Mesendoderm (in vitro differentiated cells): ENCODE results near the gene ARHGAP10.

Source experiments
- DNase-seq: peaks from one replicate; pipeline ENCODE4 v3.0.0; 2013
- H2AK5ac ChIP-seq: 2 replicates; pipeline ENCODE4 v1.6.1; 2013; ENCODE audit warnings: low read length, inconsistent platforms
- H2BK120ac ChIP-seq: 2 replicates; pipeline ENCODE4 v1.6.1; 2013; ENCODE audit warnings: low read depth, mild to moderate bottlenecking, low read length, moderate library complexity, mixed read lengths
- H2BK15ac ChIP-seq: replicated peaks from 2 replicates; pipeline ENCODE4 v1.6.1; 2013; ENCODE audit warnings: low read depth, mild to moderate bottlenecking, moderate library complexity
- H2BK5ac ChIP-seq: 2 replicates; pipeline ENCODE4 v1.6.1; 2013; ENCODE audit warnings: low read length, inconsistent platforms
- H3K18ac ChIP-seq: 2 replicates; pipeline ENCODE4 v1.6.1; 2013; ENCODE audit warnings: mild to moderate bottlenecking, low read length, mixed read lengths
- H3K23ac ChIP-seq: one replicate; pipeline ENCODE4 v1.6.1; 2013; ENCODE audit warnings: low read length
- H3K27ac ChIP-seq: 2 replicates; pipeline ENCODE4 v1.5.1; 2013; ENCODE audit warnings: low read depth, mild to moderate bottlenecking, inconsistent platforms, low read length, moderate library complexity
- H3K27me3 ChIP-seq: 2 replicates; pipeline ENCODE4 v1.6.1; 2013; ENCODE audit warnings: low read length, control low read depth, mild to moderate bottlenecking, inconsistent platforms; ENCODE audit not compliant: insufficient read depth, poor library complexity
- H3K36me3 ChIP-seq: 2 replicates; pipeline ENCODE4 v1.6.1; 2013; ENCODE audit warnings: low read length, inconsistent platforms; ENCODE audit not compliant: control insufficient read depth, insufficient read depth
- H3K4ac ChIP-seq: one replicate; pipeline ENCODE4 v1.6.1; 2013; ENCODE audit warnings: low read depth, mild to moderate bottlenecking, low read length, moderate library complexity
- H3K4me1 ChIP-seq: 2 replicates; pipeline ENCODE4 v1.6.1; 2013; ENCODE audit warnings: low read depth, low read length, inconsistent platforms; ENCODE audit not compliant: control insufficient read depth
- H3K4me2 ChIP-seq: 2 replicates; pipeline ENCODE4 v1.6.1; 2013; ENCODE audit warnings: low read length
- H3K4me3 ChIP-seq: 2 replicates; pipeline ENCODE4 v1.5.1; 2013; ENCODE audit warnings: mild to moderate bottlenecking, low read length
- H3K56ac ChIP-seq: one replicate; pipeline ENCODE4 v1.6.1; 2013; ENCODE audit warnings: low read length
- H3K79me1 ChIP-seq: 2 replicates; pipeline ENCODE4 v1.6.1; 2013; ENCODE audit warnings: low read length, inconsistent platforms
- H3K79me2 ChIP-seq: 2 replicates; pipeline ENCODE4 v1.6.1; 2013; ENCODE audit warnings: mild to moderate bottlenecking, low read length; ENCODE audit not compliant: control insufficient read depth, insufficient read depth
- H3K9ac ChIP-seq: 2 replicates; pipeline ENCODE4 v1.6.1; 2013; ENCODE audit warnings: low read length, inconsistent platforms
- H4K5ac ChIP-seq: one replicate; pipeline ENCODE4 v1.6.1; 2013; ENCODE audit warnings: low read length
- H4K8ac ChIP-seq: one replicate; pipeline ENCODE4 v1.6.1; 2013; ENCODE audit warnings: low read depth, mild to moderate bottlenecking, control low read depth, low read length, moderate library complexity
- WGBS: extraction: QIAGEN DNeasy Blood & Tissue Kit; methylation state at CpG from one replicate; pipeline ENCODE4 v1.1.7; 2013; ENCODE audit warnings: low lambda C conversion rate, missing lambda C conversion rate; ENCODE audit not compliant: insufficient coverage; ENCODE audit errors: extremely low coverage; 5-methylcytosine and 5-hydroxymethylcytosine counted together

Gene ARHGAP10

DNA sequence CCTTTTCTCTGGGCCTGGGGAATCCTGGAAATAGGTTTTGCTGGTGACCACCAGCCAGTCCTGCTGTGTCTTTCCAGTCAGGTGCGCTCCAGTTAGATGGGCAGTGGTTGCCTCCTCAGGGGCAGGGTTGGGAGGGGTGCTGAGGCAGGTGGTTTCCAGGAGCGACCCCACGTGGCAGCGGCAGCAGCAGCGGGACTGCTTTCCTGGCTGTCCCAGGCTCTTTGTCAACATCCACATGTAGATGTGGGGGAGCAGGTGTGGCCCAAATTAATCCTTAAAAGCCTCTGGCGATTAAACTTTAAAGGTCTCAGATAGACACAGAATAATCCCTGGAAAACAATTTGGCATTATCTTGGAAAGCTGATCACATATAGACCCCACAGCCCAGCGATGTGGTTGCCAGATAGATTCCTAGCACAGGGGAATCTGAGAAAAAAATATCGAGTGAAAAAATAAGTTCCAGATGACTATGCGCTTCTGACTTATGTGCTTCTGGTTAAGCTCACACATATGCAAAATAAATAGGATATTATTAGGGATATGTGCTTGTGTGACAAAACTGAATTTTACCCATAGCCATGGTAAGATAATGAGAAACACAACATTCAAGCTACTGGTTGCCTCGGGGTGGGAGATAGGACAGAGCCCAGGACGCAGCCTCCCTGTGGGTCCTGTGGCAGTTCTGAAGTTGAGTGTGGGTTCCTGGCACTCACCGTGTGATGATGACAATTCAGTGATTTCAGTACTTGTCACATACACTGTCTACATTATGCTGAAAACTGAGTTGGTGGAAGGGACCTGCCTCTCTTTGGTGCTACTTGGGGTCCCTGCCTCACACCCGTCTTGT is 336.4 kb downstream of the ARHGAP10 start:
- H4K8ac ChIP-seq = no peak overlapping the region
- no peaks in the 10 kb centered on the region for H3K36me3 ChIP-seq
- no peaks in the 10 kb centered on the region for H3K79me2 ChIP-seq
- H4K5ac ChIP-seq = no peak overlapping the region
- H3K9ac ChIP-seq = no peak overlapping the region
- H2BK15ac ChIP-seq = no peak overlapping the region
- no peak overlapping the region for H3K4me2 ChIP-seq
- H3K27me3 ChIP-seq = no peaks in the 10 kb centered on the region
- H3K79me1 ChIP-seq = no peaks in the 10 kb centered on the region
- H2AK5ac ChIP-seq = no peak overlapping the region
- H3K18ac ChIP-seq = no peak overlapping the region
- H3K27ac ChIP-seq = no peak overlapping the region
- no peak overlapping the region for H3K4me3 ChIP-seq
- no peak overlapping the region for H3K56ac ChIP-seq
- no CpG with 5 or more reads among the region's 13 CpGs for WGBS
- no peak overlapping the region for H2BK120ac ChIP-seq
- no peaks in the 10 kb centered on the region for H3K4me1 ChIP-seq
- no peak for DNase-seq
- no peak overlapping the region for H3K23ac ChIP-seq
- H3K4ac ChIP-seq = no peak overlapping the region
- no peak overlapping the region for H2BK5ac ChIP-seq

DNA sequence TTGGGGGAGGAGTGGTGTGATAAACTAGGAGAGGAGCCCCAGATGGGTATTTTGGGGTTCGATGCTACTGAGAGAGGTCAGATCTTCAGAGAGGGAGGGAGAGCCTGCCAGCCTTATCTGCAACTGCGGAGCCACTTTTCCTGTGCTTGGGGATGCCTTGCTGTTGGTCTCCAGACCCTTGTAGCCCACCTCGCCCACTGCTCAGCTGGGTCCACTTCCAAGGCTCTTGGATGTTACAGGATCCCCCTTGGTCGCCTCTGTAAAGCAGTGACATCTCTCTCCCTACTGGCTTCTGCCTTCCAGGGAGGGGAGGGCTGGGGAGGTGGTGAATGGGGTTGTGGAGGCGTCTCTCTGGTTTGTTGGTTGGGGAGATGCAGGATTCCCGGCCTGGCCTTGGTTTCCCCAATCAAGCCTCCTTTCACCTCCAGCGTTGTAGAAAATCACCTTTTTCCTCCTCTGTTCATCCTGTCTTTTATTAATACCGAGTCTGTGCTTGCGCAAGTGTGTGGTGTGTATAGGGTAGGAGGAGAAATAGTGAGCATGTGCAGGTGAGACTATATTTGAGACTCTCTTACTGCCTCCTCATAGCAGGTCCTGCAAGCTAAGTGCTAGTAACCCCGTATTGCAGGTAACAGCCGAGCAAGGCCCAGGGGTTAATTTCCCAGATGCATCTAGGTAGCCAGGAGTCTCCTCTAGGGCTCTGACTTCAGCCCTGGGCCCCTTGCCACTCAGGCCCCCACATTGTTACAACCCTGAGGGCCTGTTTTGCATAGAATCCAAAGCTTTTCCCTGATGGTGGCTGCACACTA is 337.4 kb downstream of the ARHGAP10 start:
- Histone ChIP-seq H3K27me3 (no peaks in the 10 kb centered on the region), H3K56ac (no peak overlapping the region), H4K5ac (no peak overlapping the region), H4K8ac (no peak overlapping the region), H3K4me1 (no peaks in the 10 kb centered on the region), H3K18ac (no peak overlapping the region), H3K4me2 (no peak overlapping the region), H3K4ac (no peak overlapping the region), H3K79me2 (no peaks in the 10 kb centered on the region), H3K9ac (no peak overlapping the region), H3K79me1 (no peaks in the 10 kb centered on the region), H3K27ac (no peak overlapping the region), H3K4me3 (no peak overlapping the region), H2BK120ac (no peak overlapping the region), H2BK5ac (no peak overlapping the region), H3K23ac (no peak overlapping the region), H2BK15ac (no peak overlapping the region), H2AK5ac (no peak overlapping the region), H3K36me3 (no peaks in the 10 kb centered on the region)
- DNase-seq = no peak
- WGBS = no CpG with 5 or more reads among the region's 11 CpGs

DNA sequence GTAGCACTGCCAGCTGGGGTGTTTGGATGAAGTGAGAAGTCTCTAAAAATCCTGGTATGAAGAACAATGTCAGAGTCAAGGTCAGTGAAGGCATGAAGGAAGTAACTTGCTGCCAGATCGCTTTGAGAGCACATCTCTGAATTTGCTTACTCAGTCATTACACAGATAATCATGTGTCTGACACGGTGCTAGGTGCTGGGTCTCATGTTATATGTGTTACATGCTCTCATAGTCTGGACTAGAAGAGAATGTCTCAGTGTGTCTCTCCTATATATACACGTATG is 337.9 kb downstream of the ARHGAP10 start:
- no peak for DNase-seq

DNA sequence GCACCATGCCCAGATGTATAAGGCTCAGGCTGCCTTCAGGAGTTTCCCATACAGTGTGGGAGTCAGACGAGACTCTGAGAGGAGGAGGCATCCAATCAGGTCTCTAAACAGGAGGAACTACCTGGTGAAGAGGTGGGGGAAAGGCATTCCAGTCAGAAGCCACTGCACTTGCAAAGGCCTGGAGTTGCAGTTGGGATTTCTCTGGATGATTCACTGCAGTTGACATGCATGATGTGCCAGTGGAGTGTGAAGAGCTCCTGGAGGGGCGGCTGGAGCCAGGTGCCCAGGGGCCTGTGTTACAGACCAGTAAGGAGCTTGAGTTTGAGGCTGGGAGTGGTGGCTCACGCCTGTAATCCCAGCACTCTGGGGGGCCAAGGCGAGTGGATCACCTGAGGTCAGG is 339.1 kb downstream of the ARHGAP10 start:
- no peaks in the 10 kb centered on the region for H3K27me3 ChIP-seq
- no peaks in the 10 kb centered on the region for H3K4me1 ChIP-seq
- H3K9ac ChIP-seq = no peak overlapping the region
- no peak overlapping the region for H3K56ac ChIP-seq
- H3K27ac ChIP-seq = no peak overlapping the region
- WGBS = no CpG with 5 or more reads among the region's 4 CpGs
- no peak overlapping the region for H2AK5ac ChIP-seq
- H4K8ac ChIP-seq = no peak overlapping the region
- no peak overlapping the region for H2BK15ac ChIP-seq
- no peak overlapping the region for H3K4me2 ChIP-seq
- H3K4me3 ChIP-seq = no peak overlapping the region
- no peak overlapping the region for H3K18ac ChIP-seq
- H3K36me3 ChIP-seq = no peaks in the 10 kb centered on the region
- peak; percentile 48 for DNase-seq
- H2BK120ac ChIP-seq = no peak overlapping the region
- no peaks in the 10 kb centered on the region for H3K79me1 ChIP-seq
- H2BK5ac ChIP-seq = no peak overlapping the region
- no peak overlapping the region for H3K4ac ChIP-seq
- H3K79me2 ChIP-seq = no peaks in the 10 kb centered on the region
- no peak overlapping the region for H3K23ac ChIP-seq
- no peak overlapping the region for H4K5ac ChIP-seq

More for the DNA sequence above, 337.9 kb downstream of the ARHGAP10 start:
- Histone ChIP-seq H3K27me3 (no peaks in the 10 kb centered on the region), H3K23ac (no peak overlapping the region), H3K36me3 (no peaks in the 10 kb centered on the region), H3K4me2 (no peak overlapping the region), H3K9ac (no peak overlapping the region), H2BK120ac (no peak overlapping the region), H2AK5ac (no peak overlapping the region), H3K4me1 (no peaks in the 10 kb centered on the region), H4K5ac (no peak overlapping the region), H3K79me2 (no peaks in the 10 kb centered on the region), H3K56ac (no peak overlapping the region), H3K4me3 (no peak overlapping the region), H3K27ac (no peak overlapping the region), H2BK5ac (no peak overlapping the region), H3K79me1 (no peaks in the 10 kb centered on the region), H4K8ac (no peak overlapping the region), H3K18ac (no peak overlapping the region), H3K4ac (no peak overlapping the region), H2BK15ac (no peak overlapping the region)
- WGBS = no CpG with 5 or more reads among the region's 3 CpGs

DNA sequence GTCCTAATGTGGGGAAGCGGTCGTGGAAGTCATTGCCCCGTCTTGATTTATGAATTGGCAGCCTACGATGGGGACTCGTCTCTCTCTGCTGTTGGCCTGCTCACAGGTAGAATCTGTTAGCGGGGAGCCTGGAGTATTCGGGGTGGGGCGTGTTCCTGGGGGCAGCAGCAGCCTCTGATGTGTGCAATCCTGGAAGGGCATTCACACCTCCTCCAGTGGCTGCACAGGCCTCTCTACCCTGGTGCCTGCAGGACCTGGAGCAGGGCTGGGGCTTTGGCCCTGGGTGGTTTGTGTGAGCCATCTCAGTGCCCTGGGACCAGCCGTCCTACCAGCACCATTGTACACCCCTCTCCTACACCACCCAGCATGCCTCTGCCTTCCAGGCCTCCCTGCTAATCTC is 340.9 kb downstream of the ARHGAP10 start:
- no peak overlapping the region for H3K9ac ChIP-seq
- H3K27ac ChIP-seq = no peak overlapping the region
- no peak overlapping the region for H2BK120ac ChIP-seq
- DNase-seq = no peak
- H3K27me3 ChIP-seq = no peaks in the 10 kb centered on the region
- no peak overlapping the region for H2BK15ac ChIP-seq
- no peaks in the 10 kb centered on the region for H3K4me1 ChIP-seq
- no peak overlapping the region for H3K4me2 ChIP-seq
- no peak overlapping the region for H2AK5ac ChIP-seq
- H3K79me1 ChIP-seq = no peaks in the 10 kb centered on the region
- no CpG with 5 or more reads among the region's 9 CpGs for WGBS
- no peak overlapping the region for H3K4me3 ChIP-seq
- H3K23ac ChIP-seq = no peak overlapping the region
- no peak overlapping the region for H3K18ac ChIP-seq
- H3K79me2 ChIP-seq = no peaks in the 10 kb centered on the region
- H4K5ac ChIP-seq = no peak overlapping the region
- no peak overlapping the region for H3K56ac ChIP-seq
- H2BK5ac ChIP-seq = no peak overlapping the region
- H3K36me3 ChIP-seq = no peaks in the 10 kb centered on the region
- no peak overlapping the region for H4K8ac ChIP-seq
- H3K4ac ChIP-seq = no peak overlapping the region
